ENCODE measurements around the gene SYTL2.

The SYTL2 gene

GRCh38 chr11:85668157-85668556, 142.8 kb downstream of the SYTL2 start:
- H3K4me3 ChIP-seq (replicated peaks; ENCODE audit: low read depth, low read length) = no peak overlapping the region
- TF ChIP-seq CTCF (IDR thresholded peaks at IDR 0.05; ENCODE audit: low read depth, low read length, missing control alignments) = no peak
- DNase-seq (ENCODE audit: extremely low read depth, low read depth) = no peak

DNA sequence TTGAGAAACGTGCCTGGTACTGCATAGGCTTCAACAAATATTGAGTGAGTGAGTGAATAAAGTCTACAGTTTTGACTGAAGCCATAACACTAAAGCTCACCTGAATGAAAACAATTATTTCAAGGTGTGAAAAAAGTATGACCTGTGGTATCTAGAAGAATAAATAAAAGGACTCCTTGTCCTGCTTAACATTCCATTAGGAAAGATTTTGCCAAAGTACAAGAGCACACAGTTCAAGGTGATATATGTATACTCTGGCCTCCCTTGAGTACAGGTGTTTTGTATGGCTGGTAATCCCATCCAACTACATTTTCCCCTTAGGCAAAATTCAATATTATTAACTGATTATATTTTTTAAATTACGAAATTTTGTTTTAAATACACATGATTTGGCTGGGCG, 144.3 kb downstream of the SYTL2 start:
- no peak for TF ChIP-seq CTCF (IDR thresholded peaks at IDR 0.05; ENCODE audit: low read depth, low read length, missing control alignments)

DNA sequence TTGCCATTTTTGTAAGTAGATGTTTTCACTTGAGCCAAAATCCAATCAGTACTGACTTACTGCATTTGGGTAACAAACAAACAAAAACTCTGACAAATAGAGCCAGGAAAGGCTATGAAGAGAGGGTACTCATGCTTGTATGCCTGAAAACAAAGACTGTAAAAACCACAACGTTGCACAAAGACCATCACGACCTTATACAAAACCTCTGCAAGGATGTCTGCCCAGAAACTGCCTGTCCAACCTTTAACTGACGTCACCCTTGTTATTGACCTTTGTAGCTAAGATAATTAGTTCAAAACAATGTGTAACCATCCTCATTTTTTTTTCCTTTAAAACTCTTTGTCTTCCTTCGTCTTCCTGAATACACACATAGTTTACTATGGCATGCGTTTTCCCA, 145.2 kb downstream of the SYTL2 start:
- DNase-seq (ENCODE audit: extremely low read depth, low read depth) = no peak
- TF ChIP-seq CTCF (IDR thresholded peaks at IDR 0.05; ENCODE audit: low read depth, low read length, missing control alignments) = no peak
- no peak overlapping the region for H3K4me3 ChIP-seq (replicated peaks; ENCODE audit: low read depth, low read length)

More for the DNA sequence above, 144.3 kb downstream of the SYTL2 start:
- no peak overlapping the region for H3K4me3 ChIP-seq (replicated peaks; ENCODE audit: low read depth, low read length)
- DNase-seq (ENCODE audit: extremely low read depth, low read depth) = no peak

DNA sequence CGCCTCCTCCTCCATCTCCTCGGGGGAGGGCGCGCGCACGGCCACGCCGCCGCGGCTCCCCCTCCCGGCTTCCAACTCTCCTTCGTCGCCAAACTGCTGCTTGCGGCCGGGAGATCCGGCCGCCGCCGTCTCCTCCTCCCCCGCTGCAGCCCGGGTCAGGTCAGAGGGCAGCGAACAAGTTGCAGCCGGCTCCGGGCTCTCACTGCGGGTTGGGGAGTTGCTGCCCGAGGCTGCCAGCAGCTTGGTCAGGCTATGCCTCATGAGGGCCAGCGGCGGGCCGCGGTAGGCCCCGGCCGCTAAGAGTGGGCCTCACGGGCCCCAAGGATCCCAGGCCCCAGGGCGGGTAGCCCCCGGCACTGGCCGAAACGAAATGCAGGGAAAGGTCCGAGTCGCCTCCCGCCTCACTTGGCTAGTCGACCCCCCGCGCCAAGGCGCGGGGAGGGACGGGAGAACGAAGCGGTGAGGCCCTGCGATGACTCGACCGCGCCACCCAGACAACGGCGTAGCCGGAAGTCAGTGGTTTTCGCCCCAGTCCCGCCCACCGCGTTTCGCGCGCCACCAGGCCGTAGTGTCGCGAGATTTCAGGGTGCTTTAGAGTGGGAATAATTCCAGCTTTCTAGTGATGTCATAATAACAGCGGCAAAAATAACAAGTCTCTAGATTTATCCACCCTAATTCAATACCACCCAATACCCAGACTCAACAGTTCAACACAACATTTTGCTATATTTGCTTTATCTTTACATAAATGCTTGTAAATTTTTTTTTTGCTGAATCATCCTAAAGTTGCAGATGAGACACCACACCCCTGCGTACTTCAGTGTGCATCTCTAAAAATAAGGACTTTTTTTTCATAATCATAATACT, 146.1 kb downstream of the SYTL2 start, which contains the start of gene CREBZF:
CREBZF (minus strand) TSS at position 515 of the 867 bp plus-strand sequence; CDS start at position 261, 254 bp downstream.
- TF ChIP-seq CTCF (IDR thresholded peaks at IDR 0.05; ENCODE audit: low read depth, low read length, missing control alignments) = no peak
- DNase-seq (ENCODE audit: extremely low read depth, low read depth) = peak; percentile 79
- H3K4me3 ChIP-seq (replicated peaks; ENCODE audit: low read depth, low read length) = peak within 1 kb of the TSS; percentile 75

GRCh38 chr11:85663753-85664614, 147.0 kb downstream of the SYTL2 start:
- H3K4me3 ChIP-seq (replicated peaks; ENCODE audit: low read depth, low read length) = peak overlapping the region; percentile 75
- DNase-seq (ENCODE audit: extremely low read depth, low read depth) = no peak
- peak; percentile 34 for TF ChIP-seq CTCF (IDR thresholded peaks at IDR 0.05; ENCODE audit: low read depth, low read length, missing control alignments)

- H3K4me3 ChIP-seq (replicated peaks; ENCODE audit: low read depth, low read length) = peak overlapping the region; percentile 75
- DNase-seq (ENCODE audit: extremely low read depth, low read depth) = no peak
- TF ChIP-seq CTCF (IDR thresholded peaks at IDR 0.05; ENCODE audit: low read depth, low read length, missing control alignments) = no peak
These were observed 147.7 kb downstream of the SYTL2 start for GRCh38 chr11:85663080-85663752.
